T-cell (primary cell): Measurements from ENCODE around the gene PIGH. TPM values are rescaled to one million over a fixed set of nuclear protein-coding genes. Genes with fewer than 3 reads are reported as not detected.
A peak's percentile ranks its signal among the peaks of the same experiment; 100 is the strongest.
"Not testable (repeated sequence)": the region's sequence is repeated elsewhere in the genome, so short reads cannot be mapped to it uniquely, and the experiment has no call there.

ENCODE experiments used
- ATAC-seq, 4 experiments: fragments of 200-7000 bp in 3 of 4; fragments of 150-1000 bp in 1 of 4; cut with Tn5 transposase; replicated peaks in 1 of 4; 1 replicate in 3 of 4; 2 replicates in 1 of 4; pipeline ENCODE4 v1.10.0; 2021; ENCODE audit warnings: moderate library complexity in 3 of 4, mild to moderate bottlenecking in 2 of 4, moderate number of reproducible peaks in 1 of 4
- CTCF ChIA-PET, 2 donors: fragments of 300-600 bp; sonication (Branson Sonifier 250); formaldehyde crosslinking; loops; one replicate each; lab custom pipeline; 2022; ENCODE audit warnings: antibody characterized with exemption in 2 of 2; lab: Charles Lee
- POLR2A ChIA-PET, 2 donors: fragments of 300-600 bp; sonication (Branson Sonifier 250); formaldehyde crosslinking; loops; one replicate each; lab custom pipeline; 2022; ENCODE audit warnings: antibody characterized with exemption in 2 of 2; lab: Charles Lee
- DNase-seq, 35 experiments: peaks; one replicate each; pipeline versions ENCODE4 v3.0.0 to v3.0.0-alpha.2; 2013 to 2023
- H3K27ac ChIP-seq: one replicate; pipeline ENCODE4 v1.5.1; 2013; ENCODE audit warnings: low read length
- H3K27me3 ChIP-seq, 2 experiments: replicated peaks in 1 of 2; 1 replicate in 1 of 2; 2 replicates in 1 of 2; pipeline versions ENCODE4 v1.6.1 to v1.7.0; 2013; ENCODE audit warnings: low read length in 1 of 2, mixed read lengths in 1 of 2; ENCODE audit not compliant: control insufficient read depth in 2 of 2, insufficient read depth in 2 of 2; ENCODE audit errors: extremely low read depth in 1 of 2
- H3K36me3 ChIP-seq, 2 donors: 1 replicate in 1 of 2; 2 replicates in 1 of 2; pipeline versions ENCODE4 v1.6.1 to v1.7.0; 2013; ENCODE audit warnings: low read length in 1 of 2; ENCODE audit not compliant: control insufficient read depth in 2 of 2, insufficient read depth in 1 of 2; ENCODE audit errors: extremely low read depth in 1 of 2
- H3K4me1 ChIP-seq, 2 experiments: 1 replicate in 1 of 2; 2 replicates in 1 of 2; pipeline versions ENCODE4 v1.6.1 to v1.7.0; 2013; ENCODE audit warnings: low read length in 2 of 2, mixed read lengths in 1 of 2; ENCODE audit not compliant: insufficient read depth in 2 of 2, control insufficient read depth in 1 of 2; ENCODE audit errors: extremely low read depth in 1 of 2
- H3K4me3 ChIP-seq, 2 donors: 1 replicate in 1 of 2; 2 replicates in 1 of 2; pipeline versions ENCODE4 v1.5.1 to v1.7.0; 2013; ENCODE audit warnings: mild to moderate bottlenecking in 2 of 2, low read length in 1 of 2, moderate library complexity in 1 of 2; ENCODE audit not compliant: control insufficient read depth in 1 of 2; ENCODE audit errors: extremely low read depth in 1 of 2
- H3K9me3 ChIP-seq: 2 replicates; pipeline ENCODE4 v1.7.0; 2013
- H3K27ac Mint-ChIP-seq, 2 donors: one replicate each; pipeline ENCODE4 v1.8.0; 2020 to 2021; ENCODE audit warnings: mild to moderate bottlenecking in 2 of 2, mixed read lengths in 2 of 2
- H3K27me3 Mint-ChIP-seq, 2 donors: one replicate each; pipeline ENCODE4 v1.8.0; 2021 to 2022; ENCODE audit warnings: mixed read lengths in 2 of 2
- H3K36me3 Mint-ChIP-seq: one replicate; pipeline ENCODE4 v1.8.0; 2021; ENCODE audit warnings: mixed read lengths
- H3K4me1 Mint-ChIP-seq, 3 donors: one replicate each; pipeline ENCODE4 v1.8.0; 2020 to 2022; ENCODE audit warnings: mixed read lengths in 3 of 3, mild to moderate bottlenecking in 1 of 3
- H3K4me3 Mint-ChIP-seq, 3 donors: one replicate each; pipeline ENCODE4 v1.8.0; 2020 to 2022; ENCODE audit warnings: mild to moderate bottlenecking in 3 of 3, mixed read lengths in 3 of 3, moderate library complexity in 3 of 3
- H3K9me3 Mint-ChIP-seq, 3 donors: one replicate each; pipeline ENCODE4 v1.8.0; 2020 to 2022; ENCODE audit warnings: mixed read lengths in 3 of 3
- WGBS: methylation state at CpG from one replicate; pipeline ENCODE4 v1.1.5; 2013; ENCODE audit warnings: missing lambda C conversion rate; ENCODE audit not compliant: insufficient coverage; 5-methylcytosine and 5-hydroxymethylcytosine counted together
- total RNA-seq, 35 experiments: library from RNA in 6 of 35; stranded (reverse) in 6 of 35; fragments of 120-200 nt in 1 of 35; gene quantifications; one replicate each; pipeline versions ENCODE4 v1.2.1 to v1.2.4 and lab custom pipeline; 2013 to 2026

The PIGH gene
- total RNA-seq, 5 donors from 2014 or later (not counting 1 experiment from before 2014, with no cell fraction given): 28.7 to 46.8 (median 35.1) TPM

- Mint-ChIP-seq H3K9me3 (no peaks in the 10 kb centered on the region), H3K27ac (no peak overlapping the region), H3K4me3 (no peak overlapping the region), H3K36me3 (peaks cover 18% of the 10 kb centered on the region), H3K4me1 (no peaks in the 10 kb centered on the region), H3K27me3 (no peaks in the 10 kb centered on the region)
- no peak overlapping the region for H3K4me3 ChIP-seq
- H3K36me3 ChIP-seq: no peaks in the 10 kb centered on the region
- WGBS: no CpG with 5 or more reads among the region's 4 CpGs
- no peaks in the 10 kb centered on the region for H3K4me1 ChIP-seq
- no peak overlapping the region for H3K27ac ChIP-seq
- H3K9me3 ChIP-seq: no peaks in the 10 kb centered on the region
- no peak for DNase-seq
- POLR2A ChIA-PET: no interaction called here
- no peak for ATAC-seq
- CTCF ChIA-PET: no interaction called here
- no peaks in the 10 kb centered on the region for H3K27me3 ChIP-seq
These were observed 30.1 kb upstream of the PIGH start for GRCh38 chr14:67630186-67630585.

GRCh38 chr14:67627519-67627918 is 27.5 kb upstream of the PIGH start:
- H3K36me3 ChIP-seq: no peaks in the 10 kb centered on the region
- POLR2A ChIA-PET: no interaction called here
- H3K4me3 Mint-ChIP-seq: no peak overlapping the region
- peaks cover 4 to 8% of the 10 kb centered on the region in 2 experiments for H3K4me1 ChIP-seq
- no peak overlapping the region for H3K4me3 ChIP-seq
- ATAC-seq (no peak), DNase-seq (no peak)
- CTCF ChIA-PET: interaction anchor here in 1 of 2 donors (0.6 to 0.7 kb wide), 2 partner anchors 8 to 9 kb away, joined by 3 to 4 read pairs; no protein-coding TSS in a partner anchor
- H3K36me3 Mint-ChIP-seq: peaks cover 11% of the 10 kb centered on the region
- peaks cover 6 to 8% (median 8%) of the 10 kb centered on the region in 3 donors for H3K4me1 Mint-ChIP-seq
- H3K9me3 ChIP-seq: no peaks in the 10 kb centered on the region
- H3K27me3 Mint-ChIP-seq: peaks cover 0 to 2% of the 10 kb centered on the region in 2 donors
- no peak overlapping the region for H3K27ac Mint-ChIP-seq
- H3K27ac ChIP-seq: no peak overlapping the region
- H3K27me3 ChIP-seq: no peaks in the 10 kb centered on the region
- no peaks in the 10 kb centered on the region for H3K9me3 Mint-ChIP-seq

- POLR2A ChIA-PET, H3K27ac Mint-ChIP-seq, H3K4me3 ChIP-seq, ATAC-seq, H3K36me3 ChIP-seq, H3K9me3 Mint-ChIP-seq, H3K4me3 Mint-ChIP-seq, H3K27me3 Mint-ChIP-seq, H3K36me3 Mint-ChIP-seq, H3K27me3 ChIP-seq, DNase-seq, H3K27ac ChIP-seq, CTCF ChIA-PET, H3K9me3 ChIP-seq: not testable (repeated sequence)
- WGBS: no CpG with 5 or more reads among the region's 1 CpG
- peaks cover 9 to 14% (median 11%) of the 10 kb centered on the region in 3 donors for H3K4me1 Mint-ChIP-seq
- peaks cover 4 to 13% of the 10 kb centered on the region in 2 experiments for H3K4me1 ChIP-seq
These were observed 26.1 kb upstream of the PIGH start for GRCh38 chr14:67626131-67626530.

- Histone ChIP-seq H3K9me3 (no peaks in the 10 kb centered on the region), H3K27ac (no peak overlapping the region), H3K4me1 (peaks cover 19 to 27% of the 10 kb centered on the region in 2 experiments), H3K27me3 (peaks cover 2 to 11% of the 10 kb centered on the region in 2 experiments), H3K36me3 (no peaks in the 10 kb centered on the region), H3K4me3 (no peak overlapping the region)
- peak overlapping the region; percentile 52 to 71 for H3K27ac Mint-ChIP-seq
- POLR2A ChIA-PET: interaction anchor here in 1 of 2 donors (0.9 kb wide), 1 partner anchor 23 kb away, joined by 3 read pairs; the partner anchor contains the start of gene PIGH
- CTCF ChIA-PET: interaction anchor here in 1 of 2 donors (1.2 kb wide), 1 partner anchor 23 kb away, joined by 3 read pairs; the partner anchor contains the start of gene PIGH
- no peak overlapping the region for H3K4me3 Mint-ChIP-seq
- H3K4me1 Mint-ChIP-seq: peaks cover 35 to 38% (median 36%) of the 10 kb centered on the region in 3 donors
- peaks cover 0 to 2% of the 10 kb centered on the region in 2 donors for H3K27me3 Mint-ChIP-seq
- peaks cover 3% of the 10 kb centered on the region for H3K36me3 Mint-ChIP-seq
- DNase-seq: peak in 1 of 35 experiments; percentile 20
- no peaks in the 10 kb centered on the region for H3K9me3 Mint-ChIP-seq
- WGBS: no CpG with 5 or more reads among the region's 2 CpGs
- peak in 1 of 4 experiments; percentile 14 for ATAC-seq
These were observed 23.0 kb upstream of the PIGH start for GRCh38 chr14:67623114-67623513.

- H3K27ac Mint-ChIP-seq: peak overlapping the region; percentile 52 to 71
- WGBS: 44% methylated on average over 3 of the region's 4 CpGs
These were observed 22.6 kb upstream of the PIGH start for GRCh38 chr14:67622675-67623074.

GRCh38 chr14:67620217-67620785 is 20.2 kb upstream of the PIGH start:
- Histone ChIP-seq H3K4me1 (peaks cover 19 to 27% of the 10 kb centered on the region in 2 experiments), H3K36me3 (no peaks in the 10 kb centered on the region), H3K27me3 (peaks cover 2 to 11% of the 10 kb centered on the region in 2 experiments), H3K9me3 (no peaks in the 10 kb centered on the region), H3K4me3 (peak overlapping the region; percentile 79 to 92), H3K27ac (no peak overlapping the region)
- DNase-seq (peak in 1 of 35 experiments; percentile 24), ATAC-seq (no peak)
- H3K36me3 Mint-ChIP-seq: peaks cover 3% of the 10 kb centered on the region
- H3K27me3 Mint-ChIP-seq: peaks cover 0 to 2% of the 10 kb centered on the region in 2 donors
- 11% methylated on average over 18 of the region's 19 CpGs for WGBS
- H3K9me3 Mint-ChIP-seq: no peaks in the 10 kb centered on the region
- peak overlapping the region; percentile 83 to 89 (median 85) for H3K4me3 Mint-ChIP-seq
- POLR2A ChIA-PET: interaction anchor here (1.0 to 1.7 kb wide), 2 partner anchors 9 to 21 kb away, joined by 3 to 8 read pairs; partner anchors contain the start of gene PIGH (in 1 of the 2)
- peaks cover 35 to 38% (median 36%) of the 10 kb centered on the region in 3 donors for H3K4me1 Mint-ChIP-seq
- H3K27ac Mint-ChIP-seq: no peak overlapping the region
- CTCF ChIA-PET: interaction anchor here (0.6 to 1.3 kb wide), 7 partner anchors 9 to 261 kb away, joined by 3 to 5 read pairs (median 3); partner anchors contain the start of genes ATP6V1D (in 1 of the 2) and PIGH (in 1 of the 2)

More at GRCh38 chr14:67622675-67623074, 22.6 kb upstream of the PIGH start:
- ChIA-PET POLR2A (interaction anchor here in 1 of 2 donors (0.9 kb wide), 1 partner anchor 23 kb away, joined by 3 read pairs; the partner anchor contains the start of gene PIGH), CTCF (interaction anchor here in 1 of 2 donors (1.2 kb wide), 1 partner anchor 22 kb away, joined by 3 read pairs; the partner anchor contains the start of gene PIGH)
- no peaks in the 10 kb centered on the region for H3K9me3 Mint-ChIP-seq
- Histone ChIP-seq H3K4me1 (peaks cover 19 to 27% of the 10 kb centered on the region in 2 experiments), H3K27ac (no peak overlapping the region), H3K9me3 (no peaks in the 10 kb centered on the region), H3K27me3 (peaks cover 2 to 11% of the 10 kb centered on the region in 2 experiments), H3K4me3 (no peak overlapping the region), H3K36me3 (no peaks in the 10 kb centered on the region)
- peaks cover 35 to 38% (median 36%) of the 10 kb centered on the region in 3 donors for H3K4me1 Mint-ChIP-seq
- peak overlapping the region in 1 of 3 donors; percentile 17 for H3K4me3 Mint-ChIP-seq
- ATAC-seq (no peak), DNase-seq (no peak)
- H3K36me3 Mint-ChIP-seq: peaks cover 3% of the 10 kb centered on the region
- peaks cover 0 to 2% of the 10 kb centered on the region in 2 donors for H3K27me3 Mint-ChIP-seq
